Activated CD8-positive, alpha-beta memory T cell treated with anti-CD3 and anti-CD28 coated beads for 24 hours (primary cell): ENCODE measurements around the gene DDX27.
"Not testable (repeated sequence)": the region's sequence is repeated elsewhere in the genome, so short reads cannot be mapped to it uniquely, and the experiment has no call there.

Experiments
- DNase-seq: peaks from one replicate; pipeline ENCODE4 v3.0.0-alpha.2; 2020

DDX27 gene

DNA sequence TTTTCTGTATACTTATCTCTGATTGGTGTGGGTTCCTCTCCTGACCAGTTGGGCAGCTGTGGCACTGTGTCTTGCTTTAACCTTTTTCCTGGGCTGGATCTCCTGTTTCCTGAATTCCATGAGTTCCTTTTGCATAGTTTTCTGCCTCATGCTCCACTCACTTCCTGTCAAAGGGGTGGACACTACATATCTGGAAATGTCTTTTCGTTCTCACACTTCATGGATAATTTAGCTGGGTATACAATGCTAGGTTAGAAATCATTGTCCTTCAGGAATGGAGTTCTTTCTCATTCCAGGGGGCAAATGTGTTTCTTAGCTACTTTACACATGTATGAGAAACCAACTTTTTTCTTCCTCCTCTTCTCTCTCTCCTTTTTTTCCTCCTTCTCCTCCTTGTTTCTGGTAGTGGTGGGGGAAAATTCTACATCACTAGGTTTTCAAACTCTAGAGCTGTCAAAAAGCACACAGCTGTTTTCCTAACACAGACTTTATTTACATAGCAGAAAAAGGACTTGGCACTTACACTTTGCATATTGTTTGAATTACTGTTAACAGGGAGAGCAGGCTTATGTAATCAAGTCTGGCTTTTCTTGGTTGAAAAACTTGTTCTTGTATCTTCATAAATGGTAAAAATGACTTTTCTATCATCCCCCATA, 9.0 kb upstream of the DDX27 start:
- no peak for DNase-seq

DNA sequence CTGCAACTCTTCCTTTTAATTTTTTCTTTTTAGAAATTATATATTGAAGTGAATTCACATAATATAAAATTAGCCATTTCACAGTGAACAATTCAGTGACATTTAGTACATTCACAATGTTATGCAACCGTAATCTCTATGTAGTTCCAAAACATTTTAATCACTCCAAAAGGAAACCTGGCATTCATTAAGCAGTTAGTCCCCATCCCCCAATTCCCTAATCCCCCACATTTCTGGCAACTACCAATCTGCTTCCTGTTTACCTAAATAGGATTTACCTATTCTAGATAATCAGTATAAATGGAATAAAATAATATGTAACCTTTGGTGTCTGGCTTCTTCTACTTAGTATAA, 8.5 kb upstream of the DDX27 start:
- DNase-seq, result no peak

DNA sequence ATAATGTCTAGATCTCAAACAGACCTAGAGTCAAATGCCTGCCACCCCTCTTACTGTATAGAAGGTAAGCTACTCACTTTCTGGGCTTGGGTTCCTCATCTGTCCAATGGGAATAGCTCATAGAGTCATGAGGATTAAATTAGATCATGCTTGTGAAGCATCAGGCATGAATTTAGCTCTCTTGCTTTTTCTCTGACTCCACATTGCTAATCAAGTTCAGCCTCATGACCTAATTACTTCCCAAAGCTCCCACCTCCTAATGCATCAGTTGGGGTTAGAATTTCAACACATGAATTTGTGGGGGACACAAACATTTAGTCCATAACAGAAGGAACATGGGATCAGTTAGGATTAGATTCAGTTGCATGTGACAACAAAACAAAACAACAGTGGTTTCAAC, 4.6 kb upstream of the DDX27 start:
- DNase-seq, result no peak

DNA sequence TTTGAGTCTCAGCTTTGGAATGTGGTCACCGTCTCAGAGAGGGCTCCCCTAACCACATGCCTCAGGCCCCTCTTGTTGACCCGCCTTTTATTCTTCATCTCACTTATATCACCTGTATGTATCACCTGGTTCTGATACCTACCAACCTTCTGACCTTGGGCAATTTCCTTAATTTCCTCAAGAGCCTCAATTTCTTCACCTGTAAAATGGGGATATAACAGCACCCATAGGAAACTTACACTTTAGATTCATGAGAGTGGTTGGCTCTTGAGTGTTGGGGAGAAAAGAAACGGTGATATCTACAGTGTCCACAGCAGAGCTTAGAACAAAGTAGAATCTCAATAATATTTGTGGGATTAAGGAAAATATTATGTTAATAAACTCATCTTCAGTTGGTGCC, 4.0 kb upstream of the DDX27 start:
- DNase-seq, result no peak

DNA sequence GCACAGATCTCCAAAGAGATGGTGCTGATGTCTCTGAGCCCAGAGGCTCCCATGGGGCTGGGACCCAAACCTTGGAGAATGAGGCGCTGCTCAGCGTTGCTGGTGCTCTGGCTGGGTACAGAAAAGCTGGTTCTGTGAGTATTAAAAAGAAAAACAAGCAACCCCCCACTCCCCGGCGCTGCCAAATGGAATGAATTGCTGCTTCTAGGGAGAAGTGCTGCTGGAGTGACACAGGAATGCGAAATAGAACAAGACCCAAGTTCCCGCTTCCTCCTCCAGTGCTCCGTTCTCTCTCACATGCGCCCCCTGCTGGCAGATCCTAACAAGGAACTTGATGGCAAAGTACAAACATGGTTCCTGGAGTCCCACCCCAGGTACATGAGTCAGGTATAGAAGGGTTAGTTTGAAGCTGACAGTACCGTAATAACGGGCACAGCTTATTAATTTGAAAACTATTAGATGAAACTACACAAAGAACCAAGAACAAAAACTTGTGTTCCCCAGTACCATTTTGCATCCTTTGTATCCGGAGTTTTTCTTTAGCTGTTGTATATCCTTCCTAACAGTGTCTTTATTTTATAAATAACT, 2.1 kb upstream of the DDX27 start:
- peak; percentile 99 for DNase-seq

DNA sequence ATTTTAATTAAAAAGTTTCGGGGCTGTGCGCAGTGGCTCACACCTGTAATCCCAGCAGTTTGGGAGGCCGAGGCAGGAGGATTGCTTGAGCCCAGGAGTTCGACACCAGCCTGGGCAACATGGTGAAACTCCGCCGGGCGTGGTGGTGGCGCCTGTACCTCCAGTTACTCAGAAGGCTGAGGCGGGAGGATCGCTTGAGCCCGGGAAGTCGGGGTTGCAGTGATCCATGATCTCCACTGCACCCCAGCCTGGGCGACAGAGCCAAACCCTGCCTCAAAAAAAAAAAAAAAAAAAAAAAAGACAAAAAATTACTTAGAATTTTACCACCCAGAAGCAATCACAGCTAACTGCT, 501 bp upstream of the DDX27 start:
- DNase-seq, result not testable (repeated sequence)

DNA sequence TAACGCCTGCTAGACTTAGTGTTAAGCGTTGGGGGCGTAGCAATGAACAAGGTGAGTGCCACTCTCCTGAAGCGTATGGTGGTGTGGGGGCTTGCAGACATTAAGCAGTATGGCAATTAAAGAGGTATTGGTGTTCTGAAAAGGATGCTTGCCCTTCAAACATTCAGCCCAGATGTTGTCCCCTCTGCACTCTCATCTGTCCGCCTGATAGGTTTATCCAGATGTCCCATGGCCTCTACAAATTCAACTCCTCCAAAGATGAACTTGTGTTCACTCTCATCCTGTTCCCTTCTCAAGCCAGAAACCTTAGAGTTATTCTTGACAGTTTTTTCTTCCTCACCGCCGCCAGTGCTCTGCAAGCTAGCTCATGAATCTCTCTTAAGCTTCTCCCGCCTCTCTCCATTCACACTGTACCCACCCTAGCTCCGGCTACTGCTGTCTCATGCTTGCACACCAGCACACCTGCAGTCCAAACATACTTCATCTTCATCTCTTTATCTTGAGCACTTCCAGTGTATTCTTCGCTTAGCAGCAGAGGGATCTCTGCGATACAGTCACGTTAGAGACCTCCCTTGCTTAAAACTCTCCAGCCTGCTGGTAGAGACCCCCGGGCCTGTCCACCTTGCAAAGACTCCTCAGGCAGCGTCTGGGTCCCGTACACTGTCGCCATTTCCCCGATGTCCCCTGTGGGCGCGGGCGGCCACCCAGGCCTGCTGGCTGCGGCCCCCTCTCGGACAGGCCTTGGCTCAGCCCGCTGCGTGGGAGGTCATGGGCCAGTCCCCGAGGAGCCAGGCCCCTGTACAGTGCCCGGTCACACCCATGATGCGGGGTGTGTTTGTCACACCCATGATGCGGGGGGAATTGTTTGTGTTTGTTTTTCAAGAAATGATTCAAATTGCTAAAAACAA, 962 bp downstream of the DDX27 start:
- DNase-seq, result no peak

DNA sequence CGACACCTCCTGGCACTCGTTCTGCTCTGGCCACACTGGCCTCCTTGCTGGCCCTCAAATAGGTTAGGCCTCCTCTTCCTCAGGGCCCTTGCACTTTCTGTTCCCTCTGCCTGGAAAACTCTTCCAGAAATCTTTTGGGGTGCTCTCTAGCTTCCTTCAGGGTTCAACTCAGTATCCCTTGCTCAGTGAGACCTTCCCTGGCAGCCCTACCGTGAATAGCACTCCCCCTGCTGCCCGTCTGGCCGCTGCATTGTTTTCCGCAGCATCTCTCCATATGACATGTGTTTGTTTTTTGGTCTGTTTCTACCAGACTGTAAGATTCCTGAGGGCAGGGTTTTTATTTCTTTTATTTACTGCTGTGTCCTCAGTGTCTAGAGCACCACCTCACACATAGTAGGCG, 6.7 kb downstream of the DDX27 start:
- DNase-seq, result no peak

DNA sequence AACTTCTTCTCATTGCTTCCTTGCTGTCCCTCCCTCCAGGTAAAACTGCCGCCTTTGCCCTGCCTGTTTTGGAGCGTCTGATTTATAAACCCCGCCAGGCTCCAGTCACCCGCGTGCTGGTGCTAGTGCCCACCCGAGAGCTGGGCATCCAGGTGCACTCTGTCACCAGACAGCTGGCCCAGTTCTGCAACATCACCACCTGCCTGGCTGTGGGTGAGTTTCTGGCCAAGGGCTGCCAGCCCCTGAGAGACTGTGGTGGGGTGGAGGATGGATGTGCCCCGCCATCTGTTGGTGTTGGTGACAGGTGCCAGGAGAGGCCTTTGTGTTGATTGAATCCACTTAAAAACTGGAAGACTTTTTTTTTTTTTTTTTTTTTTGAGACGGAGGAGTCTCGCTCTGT, 9.5 kb downstream of the DDX27 start:
- DNase-seq, result no peak

DNA sequence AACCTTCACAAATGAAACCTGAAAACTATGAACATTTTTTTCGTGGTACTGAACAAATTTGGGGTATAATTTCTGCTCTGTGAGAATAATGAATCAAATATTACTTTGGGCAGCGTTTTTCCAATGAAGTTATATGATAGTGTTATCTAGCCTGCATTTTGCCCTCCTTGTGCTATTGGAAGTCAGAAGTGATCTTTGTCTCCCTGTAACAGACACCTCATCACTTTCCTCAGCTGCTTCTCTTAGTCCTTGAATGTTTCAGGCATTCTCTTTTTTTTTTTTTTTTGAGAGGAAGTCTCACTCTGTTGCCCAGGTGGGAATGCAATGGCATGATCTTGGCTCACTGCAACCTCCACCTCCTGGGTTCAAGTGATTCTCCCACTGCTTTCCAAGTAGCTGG, 10.2 kb downstream of the DDX27 start:
- DNase-seq, result no peak

DNA sequence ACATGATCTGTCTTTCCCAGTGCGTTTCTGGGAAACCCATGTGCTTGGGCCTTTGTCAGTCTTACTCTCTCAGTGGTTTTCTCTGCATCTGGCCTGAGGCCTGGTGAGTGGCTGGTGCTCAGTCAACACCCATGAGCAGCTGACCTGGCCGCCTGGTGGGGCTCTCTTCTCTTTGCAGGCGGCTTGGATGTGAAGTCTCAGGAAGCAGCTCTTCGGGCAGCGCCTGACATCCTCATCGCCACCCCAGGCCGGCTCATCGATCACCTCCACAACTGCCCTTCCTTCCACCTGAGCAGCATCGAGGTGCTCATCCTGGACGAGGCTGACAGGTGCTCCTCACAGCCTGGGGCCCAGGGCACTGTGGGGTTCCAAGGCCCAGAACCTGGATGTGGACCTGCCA, 10.8 kb downstream of the DDX27 start:
- DNase-seq, result no peak

DNA sequence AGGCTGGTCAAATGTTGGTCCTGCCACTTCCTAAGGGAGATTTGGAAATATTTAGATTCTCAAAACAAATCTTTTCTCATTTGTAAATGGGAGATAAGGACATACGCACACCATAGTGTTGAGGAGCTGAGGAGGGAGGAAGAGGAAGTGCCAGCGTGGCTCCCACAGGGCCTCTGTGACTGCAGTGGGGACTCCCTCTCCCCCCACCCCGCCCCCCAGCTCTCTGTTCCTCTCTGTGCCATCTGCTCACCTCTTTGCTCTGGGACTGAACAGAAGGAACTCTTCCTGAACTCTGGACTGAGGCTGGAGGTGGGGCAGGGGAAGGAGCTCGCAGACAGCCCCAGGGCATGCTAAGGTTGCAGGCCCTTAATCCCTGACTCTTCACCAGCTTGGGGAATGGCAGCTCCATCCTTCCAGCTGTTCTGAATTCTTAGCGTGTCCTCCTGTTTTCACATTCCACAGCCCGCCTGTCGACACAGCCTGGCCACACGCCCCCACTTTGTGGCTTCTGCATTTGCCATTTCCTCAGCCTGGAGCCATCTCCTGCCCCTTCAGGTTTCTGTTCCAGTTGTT, 11.4 kb downstream of the DDX27 start:
- DNase-seq, result no peak

DNA sequence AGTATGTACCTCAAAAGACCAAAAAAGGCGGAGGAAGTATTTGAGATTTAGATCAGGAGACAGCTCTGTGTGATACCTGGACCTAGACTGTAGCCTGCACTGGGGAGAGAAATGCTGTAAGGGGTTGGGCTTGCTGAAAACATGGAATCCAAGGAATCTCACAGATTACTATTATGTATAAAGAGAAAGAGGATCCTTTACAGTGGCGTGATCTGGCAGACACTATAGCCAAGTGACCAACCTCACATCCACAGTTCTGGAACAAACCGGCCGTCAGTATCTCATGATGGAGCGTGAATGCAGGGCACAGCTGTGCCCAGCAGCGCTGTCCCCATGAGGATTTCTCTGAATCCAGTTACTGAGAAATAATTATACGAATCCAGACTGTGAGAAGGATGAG, 12.3 kb downstream of the DDX27 start:
- no peak for DNase-seq

DNA sequence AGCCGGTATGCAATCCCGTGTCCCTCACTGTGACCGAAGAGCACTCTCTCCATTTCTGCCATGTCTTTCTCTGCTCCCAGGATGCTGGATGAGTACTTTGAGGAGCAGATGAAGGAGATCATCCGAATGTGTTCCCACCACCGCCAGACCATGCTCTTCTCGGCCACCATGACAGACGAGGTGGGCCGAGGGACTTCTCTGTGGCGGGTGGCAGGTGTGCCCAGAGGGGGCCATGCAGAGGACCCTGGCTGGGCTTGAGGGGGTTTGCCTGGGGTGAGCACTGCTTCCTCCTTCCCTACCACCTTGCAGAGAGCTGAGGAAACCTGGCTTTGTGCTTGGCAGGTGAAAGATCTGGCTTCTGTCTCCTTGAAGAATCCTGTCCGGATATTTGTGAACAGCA, 14.0 kb downstream of the DDX27 start:
- no peak for DNase-seq

DNA sequence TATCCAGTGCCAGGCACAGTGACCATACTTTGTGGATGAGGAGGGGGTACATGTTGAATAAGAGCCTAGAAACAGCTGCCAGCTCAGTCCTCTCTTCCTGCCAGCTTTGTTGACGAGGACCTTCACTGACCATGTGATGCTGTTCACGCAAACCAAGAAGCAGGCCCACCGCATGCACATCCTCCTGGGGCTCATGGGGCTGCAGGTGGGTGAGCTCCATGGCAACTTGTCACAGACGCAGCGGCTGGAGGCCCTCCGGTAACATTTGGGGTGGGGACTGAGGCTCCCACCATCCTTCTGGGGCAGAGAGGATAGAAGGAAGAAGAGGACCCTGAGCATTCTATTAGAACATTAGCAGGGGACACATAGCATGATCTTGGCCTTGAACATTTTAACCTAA, 15.6 kb downstream of the DDX27 start:
- no peak for DNase-seq

DNA sequence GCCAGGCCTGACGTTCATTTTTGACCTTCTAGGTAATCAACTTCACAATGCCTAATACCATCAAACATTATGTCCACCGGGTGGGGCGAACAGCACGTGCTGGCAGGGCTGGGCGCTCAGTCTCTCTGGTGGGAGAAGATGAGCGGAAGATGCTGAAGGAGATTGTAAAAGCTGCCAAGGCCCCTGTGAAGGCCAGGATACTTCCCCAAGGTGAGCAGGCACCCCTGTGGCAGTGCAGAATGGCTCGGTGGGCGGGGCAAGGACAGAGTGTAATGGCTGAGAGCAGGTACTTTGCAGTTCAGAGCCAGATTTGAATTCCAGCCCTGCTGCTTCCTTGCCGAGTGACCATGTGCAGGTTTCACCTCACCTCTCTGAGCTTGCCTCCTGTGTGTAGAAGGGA, 17.1 kb downstream of the DDX27 start:
- DNase-seq, result no peak

DNA sequence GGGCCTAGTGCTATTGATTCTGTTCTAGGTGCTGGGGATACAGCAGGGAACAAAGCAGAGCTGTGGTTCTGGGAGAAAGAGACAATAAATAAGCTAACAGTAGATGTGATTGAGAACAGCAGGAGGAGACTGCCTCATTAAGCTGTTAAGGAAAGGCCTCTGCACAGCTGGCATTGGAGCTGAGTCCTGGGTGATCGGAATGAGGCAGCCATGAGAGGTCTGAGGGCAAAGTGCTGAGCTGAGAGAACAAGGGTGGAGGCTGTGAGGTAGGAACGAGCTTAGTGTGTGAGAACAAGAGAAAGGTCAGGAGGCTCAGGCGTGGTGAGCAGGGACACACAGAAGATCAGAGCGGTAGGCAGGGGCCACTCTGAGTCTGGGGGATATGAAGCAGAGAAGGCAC, 18.3 kb downstream of the DDX27 start:
- no peak for DNase-seq

DNA sequence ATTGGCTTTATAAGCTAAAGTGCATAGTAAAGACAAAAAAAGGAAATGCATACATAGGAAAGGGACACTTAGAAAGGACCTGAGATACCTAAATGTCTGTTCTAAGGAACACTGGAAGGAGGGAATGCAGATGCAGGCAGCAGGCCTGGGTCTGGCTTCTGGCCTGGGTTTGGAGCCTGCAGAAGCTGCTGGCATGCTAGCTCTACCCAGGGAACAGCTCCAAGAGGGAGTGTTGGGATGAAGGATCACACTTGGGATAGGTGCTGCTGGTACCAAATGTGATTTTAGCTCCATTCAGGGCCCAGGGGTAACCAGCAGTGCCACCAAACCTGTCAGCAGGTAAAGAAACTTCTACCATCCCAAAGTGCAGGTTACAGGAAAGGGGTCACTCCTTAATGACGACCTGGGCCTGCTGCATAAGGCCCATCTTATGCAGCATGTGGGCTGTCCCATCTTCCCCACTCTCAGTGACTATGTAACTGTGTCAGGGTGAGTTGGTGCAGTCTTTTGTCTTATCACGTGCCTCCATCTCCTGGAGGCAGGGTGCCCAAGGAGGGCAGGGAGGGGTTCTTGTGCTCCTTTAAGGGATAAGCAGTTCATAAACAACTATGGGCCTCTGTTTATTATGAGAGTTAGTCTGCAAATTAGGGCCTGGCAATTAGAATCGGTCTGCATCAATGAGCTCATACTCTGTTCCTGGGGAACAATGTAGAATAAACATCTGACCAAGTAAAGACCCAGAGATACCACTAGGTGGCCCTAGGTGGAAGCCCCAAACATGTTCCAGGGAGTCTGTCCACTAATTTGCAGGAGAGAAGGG, 26.9 kb downstream of the DDX27 start:
- DNase-seq, result no peak

DNA sequence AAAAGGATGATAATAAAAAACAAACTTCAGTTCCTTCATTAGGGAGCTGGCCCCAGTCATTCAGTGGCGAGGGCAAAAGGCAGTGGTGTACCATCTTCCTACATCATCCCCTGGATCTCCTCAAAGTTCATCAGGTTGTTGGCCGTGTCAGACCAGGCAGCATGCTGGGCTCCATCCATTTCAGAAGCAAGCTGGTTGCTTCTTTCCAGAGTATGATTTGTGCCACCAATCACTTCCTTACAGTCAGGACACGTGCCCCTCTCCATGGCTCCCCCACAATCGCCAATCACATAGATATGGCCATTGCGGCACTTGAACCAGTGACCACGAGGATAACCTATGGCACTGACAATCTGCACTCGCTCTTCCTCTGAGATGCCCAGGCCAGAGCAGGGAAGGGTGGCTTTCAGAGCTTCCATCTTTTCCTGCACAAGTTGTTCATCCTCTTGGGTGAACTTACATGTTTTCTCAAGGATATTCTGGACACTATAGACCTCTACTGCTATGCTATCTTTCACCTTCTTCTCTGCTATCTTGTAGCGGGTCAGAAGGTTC, 28.0 kb downstream of the DDX27 start:
- no peak for DNase-seq

DNA sequence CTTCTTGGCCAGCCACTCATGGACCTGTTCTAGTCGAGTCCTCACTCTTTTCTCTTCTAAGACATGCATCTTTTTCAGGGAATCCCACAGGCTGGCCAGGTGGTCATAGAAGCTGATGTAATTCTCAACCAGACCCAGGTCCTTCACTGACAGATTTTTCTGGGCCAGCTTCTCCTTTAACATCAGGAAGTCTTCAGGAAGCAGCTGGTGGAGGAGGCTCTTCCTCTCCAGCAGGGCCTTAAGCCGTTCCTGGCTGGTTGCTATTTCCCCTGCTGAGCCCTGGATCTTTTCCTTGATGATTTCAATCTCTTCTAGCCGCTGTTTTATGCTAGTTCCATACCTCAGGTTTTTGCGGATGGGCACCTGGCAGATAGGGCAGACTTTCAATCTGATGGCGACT, 28.6 kb downstream of the DDX27 start:
- DNase-seq, result no peak

DNA sequence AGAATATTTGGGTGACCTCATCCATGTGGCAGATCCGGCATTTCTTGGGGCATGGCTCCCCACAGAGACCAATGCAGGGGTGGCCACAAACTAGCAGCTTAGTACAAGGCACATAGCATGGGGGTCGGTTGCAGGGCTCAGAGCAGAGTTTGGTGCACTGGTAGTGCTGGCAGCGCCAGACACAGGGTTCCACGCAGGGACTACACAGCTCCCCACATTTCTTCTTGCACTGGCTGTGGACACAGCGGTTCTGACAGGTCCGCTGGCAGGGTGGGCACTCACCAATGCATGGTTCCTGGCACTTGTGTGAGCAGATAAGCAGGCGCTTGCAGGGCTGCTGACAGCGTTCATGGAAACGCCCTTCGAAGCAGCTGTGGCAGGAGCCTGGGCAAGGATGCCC, 29.1 kb downstream of the DDX27 start:
- no peak for DNase-seq

DNA sequence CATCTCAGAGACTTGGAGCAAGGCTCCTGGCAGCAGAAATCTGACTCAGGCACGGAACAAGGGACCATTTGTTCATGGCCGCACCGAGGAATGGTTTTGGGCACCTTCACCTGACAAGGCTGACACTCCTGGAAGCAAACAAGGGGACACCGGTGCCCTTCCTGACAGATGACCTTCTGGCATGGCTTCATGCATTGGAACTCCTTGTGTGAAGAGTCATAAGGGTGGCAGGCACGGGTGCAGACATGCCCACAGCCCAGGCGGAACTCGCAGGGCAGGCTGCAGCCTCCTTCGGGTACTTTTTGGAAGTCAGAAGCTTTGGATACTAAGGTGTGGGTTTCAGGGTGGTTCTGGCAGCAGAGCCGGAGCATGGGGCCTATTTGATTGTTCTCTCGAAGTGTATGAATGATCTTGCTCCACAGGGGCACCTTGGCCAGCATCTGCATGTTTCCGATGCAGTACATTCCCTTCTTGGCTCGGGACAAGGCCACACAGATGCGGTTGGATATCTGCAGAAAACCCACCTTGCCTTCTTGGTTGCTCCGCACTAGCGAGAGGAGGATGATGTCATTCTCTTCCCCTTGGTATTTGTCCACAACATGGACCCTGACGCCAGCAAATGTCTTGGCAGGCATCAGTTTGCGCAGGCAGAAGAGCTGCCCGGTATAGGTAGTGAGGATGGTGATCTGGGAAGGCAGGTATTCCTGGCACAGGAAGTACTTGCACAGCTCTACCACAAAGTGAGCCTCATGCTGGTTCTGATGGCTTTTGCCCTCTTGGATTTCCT, 29.9 kb downstream of the DDX27 start:
- no peak for DNase-seq
